HG03520 (cell line): ENCODE results near the gene NRXN3.

Experiments
- ATAC-seq: cut with Tn5 transposase; IDR thresholded peaks from one replicate; pipeline ENCODE4 v1.9.1; 2021; ENCODE audit warnings: mild to moderate bottlenecking, moderate library complexity; ENCODE audit not compliant: unreplicated experiment

The NRXN3 gene

GRCh38 chr14:78316786-78317185 lies 146.6 kb downstream of the NRXN3 start:
- ATAC-seq = no peak

- ATAC-seq = no peak
Measured at GRCh38 chr14:78319406-78319805, 149.2 kb downstream of the NRXN3 start.

GRCh38 chr14:78319887-78320635 lies 149.9 kb downstream of the NRXN3 start:
- ATAC-seq = no peak

- no peak for ATAC-seq
Measured at GRCh38 chr14:78324353-78324752, 154.2 kb downstream of the NRXN3 start.

GRCh38 chr14:78325911-78326310 lies 155.7 kb downstream of the NRXN3 start:
- ATAC-seq = no peak

GRCh38 chr14:78327426-78328221 lies 157.5 kb downstream of the NRXN3 start:
- no peak for ATAC-seq

- ATAC-seq = no peak
Measured at GRCh38 chr14:78329371-78329770, 159.2 kb downstream of the NRXN3 start.

- ATAC-seq = no peak
Measured at GRCh38 chr14:78335531-78335930, 165.4 kb downstream of the NRXN3 start.

GRCh38 chr14:78340250-78340649 lies 170.1 kb downstream of the NRXN3 start:
- no peak for ATAC-seq

- ATAC-seq = no peak
Measured at GRCh38 chr14:78341827-78342389, 171.7 kb downstream of the NRXN3 start.

GRCh38 chr14:78342879-78343278 lies 172.7 kb downstream of the NRXN3 start:
- no peak for ATAC-seq

GRCh38 chr14:78344290-78344689 lies 174.1 kb downstream of the NRXN3 start:
- ATAC-seq = no peak

- no peak for ATAC-seq
Measured at GRCh38 chr14:78345131-78345744, 175.1 kb downstream of the NRXN3 start.

GRCh38 chr14:78346747-78347146 lies 176.6 kb downstream of the NRXN3 start:
- ATAC-seq = no peak

GRCh38 chr14:78355109-78355508 lies 184.9 kb downstream of the NRXN3 start:
- no peak for ATAC-seq

- ATAC-seq = no peak
Measured at GRCh38 chr14:78356391-78356790, 186.2 kb downstream of the NRXN3 start.

- no peak for ATAC-seq
Measured at GRCh38 chr14:78358591-78358990, 188.4 kb downstream of the NRXN3 start.

GRCh38 chr14:78359581-78359980 lies 189.4 kb downstream of the NRXN3 start:
- ATAC-seq = no peak

GRCh38 chr14:78363008-78363407 lies 192.8 kb downstream of the NRXN3 start:
- no peak for ATAC-seq

- ATAC-seq = no peak
Measured at GRCh38 chr14:78367355-78367754, 197.2 kb downstream of the NRXN3 start.

- ATAC-seq = no peak
Measured at GRCh38 chr14:78383060-78383459, 212.9 kb downstream of the NRXN3 start.
